Pons (tissue), 1 donor: ENCODE data around the gene ATRAID.

ENCODE experiments used
- DNase-seq: peaks from one replicate; pipeline ENCODE4 v3.0.0-alpha.2; 2016; ENCODE audit warnings: low spot score

The ATRAID gene

GRCh38 chr2:27220091-27220490, 8.2 kb downstream of the ATRAID start:
- DNase-seq, result no peak

- no peak for DNase-seq
Observed at GRCh38 chr2:27221166-27221565, 9.3 kb downstream of the ATRAID start.

GRCh38 chr2:27222407-27222806, 10.6 kb downstream of the ATRAID start:
- DNase-seq, result no peak

GRCh38 chr2:27223416-27223815, 11.6 kb downstream of the ATRAID start:
- no peak for DNase-seq

- no peak for DNase-seq
Observed at GRCh38 chr2:27225526-27225925, 13.7 kb downstream of the ATRAID start.

- DNase-seq, result no peak
Observed at GRCh38 chr2:27227501-27227900, 15.7 kb downstream of the ATRAID start.

- no peak for DNase-seq
Observed at GRCh38 chr2:27231921-27232320, 20.1 kb downstream of the ATRAID start.

GRCh38 chr2:27233341-27233740, 21.5 kb downstream of the ATRAID start:
- no peak for DNase-seq

- DNase-seq, result no peak
Observed at GRCh38 chr2:27236136-27236535, 24.3 kb downstream of the ATRAID start.

- DNase-seq, result no peak
Observed at GRCh38 chr2:27236626-27237025, 24.8 kb downstream of the ATRAID start.

- DNase-seq, result no peak
Observed at GRCh38 chr2:27237341-27237945, 25.6 kb downstream of the ATRAID start.

GRCh38 chr2:27238976-27239375, 27.1 kb downstream of the ATRAID start:
- no peak for DNase-seq

- no peak for DNase-seq
Observed at GRCh38 chr2:27240406-27240805, 28.6 kb downstream of the ATRAID start.

- no peak for DNase-seq
Observed at GRCh38 chr2:27241761-27242613, 30.1 kb downstream of the ATRAID start.

- no peak for DNase-seq
Observed at GRCh38 chr2:27242614-27242951, 30.7 kb downstream of the ATRAID start.

GRCh38 chr2:27243391-27244130, 31.7 kb downstream of the ATRAID start:
- no peak for DNase-seq

GRCh38 chr2:27245116-27245515, 33.3 kb downstream of the ATRAID start:
- no peak for DNase-seq

GRCh38 chr2:27245626-27246025, 33.8 kb downstream of the ATRAID start:
- DNase-seq, result peak; percentile 4

- no peak for DNase-seq
Observed at GRCh38 chr2:27247893-27248292, 36.1 kb downstream of the ATRAID start.

- DNase-seq, result no peak
Observed at GRCh38 chr2:27249159-27249890, 37.5 kb downstream of the ATRAID start.

GRCh38 chr2:27249891-27250651, 38.2 kb downstream of the ATRAID start:
- peak; percentile 3 for DNase-seq
